Kidney epithelial cell (primary cell): ENCODE measurements around the gene AGA. TPM values are rescaled to one million over a fixed set of nuclear protein-coding genes. Genes with fewer than 3 reads are reported as not detected.

Source experiments
- DNase-seq: peaks from one replicate; pipeline ENCODE4 v3.0.0-alpha.2; 2010; ENCODE audit warnings: low read depth
- H3K27me3 ChIP-seq: 2 replicates; pipeline ENCODE4 v1.6.0; 2011; ENCODE audit warnings: low read length; ENCODE audit not compliant: control insufficient read depth, insufficient read depth
- H3K36me3 ChIP-seq: 2 replicates; pipeline ENCODE4 v1.5.1; 2011; ENCODE audit warnings: low read length; ENCODE audit not compliant: control insufficient read depth, insufficient read depth
- H3K4me3 ChIP-seq: 2 replicates; pipeline ENCODE4 v1.5.1; 2011; ENCODE audit warnings: low read depth, mild to moderate bottlenecking, control low read depth, low read length
- total RNA-seq: library from RNA; depleted of rRNA; stranded (reverse); fragments of >200 nt; gene quantifications from 2 replicates; pipeline ENCODE4 v1.2.3, GENCODE V29; 2015
- TF ChIP-seq, protein P1 (sequence below): IDR thresholded peaks from 2 replicates; pipeline ENCODE4 v1.5.1; 2011; ENCODE audit warnings: mild to moderate bottlenecking, moderate library complexity, low read length, control low read depth, inconsistent platforms; ENCODE audit not compliant: insufficient read depth, poor library complexity, severe bottlenecking

The AGA gene
- 10.8 and 12.7 TPM in 2 replicates for total RNA-seq

GRCh38 chr4:177441803-177442622 is at the start of gene AGA:
TSS of gene AGA (minus strand) at chr4:177442437. CDS start at chr4:177442375, 62 bp downstream.
- no peaks in the 10 kb centered on the region for H3K27me3 ChIP-seq
- DNase-seq, result peak; percentile 81
- no peaks in the 10 kb centered on the region for H3K36me3 ChIP-seq
- H3K4me3 ChIP-seq, result peak within 1 kb of the TSS; percentile 62
- TF ChIP-seq, protein P1, sequence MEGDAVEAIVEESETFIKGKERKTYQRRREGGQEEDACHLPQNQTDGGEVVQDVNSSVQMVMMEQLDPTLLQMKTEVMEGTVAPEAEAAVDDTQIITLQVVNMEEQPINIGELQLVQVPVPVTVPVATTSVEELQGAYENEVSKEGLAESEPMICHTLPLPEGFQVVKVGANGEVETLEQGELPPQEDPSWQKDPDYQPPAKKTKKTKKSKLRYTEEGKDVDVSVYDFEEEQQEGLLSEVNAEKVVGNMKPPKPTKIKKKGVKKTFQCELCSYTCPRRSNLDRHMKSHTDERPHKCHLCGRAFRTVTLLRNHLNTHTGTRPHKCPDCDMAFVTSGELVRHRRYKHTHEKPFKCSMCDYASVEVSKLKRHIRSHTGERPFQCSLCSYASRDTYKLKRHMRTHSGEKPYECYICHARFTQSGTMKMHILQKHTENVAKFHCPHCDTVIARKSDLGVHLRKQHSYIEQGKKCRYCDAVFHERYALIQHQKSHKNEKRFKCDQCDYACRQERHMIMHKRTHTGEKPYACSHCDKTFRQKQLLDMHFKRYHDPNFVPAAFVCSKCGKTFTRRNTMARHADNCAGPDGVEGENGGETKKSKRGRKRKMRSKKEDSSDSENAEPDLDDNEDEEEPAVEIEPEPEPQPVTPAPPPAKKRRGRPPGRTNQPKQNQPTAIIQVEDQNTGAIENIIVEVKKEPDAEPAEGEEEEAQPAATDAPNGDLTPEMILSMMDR, result no peak

DNA sequence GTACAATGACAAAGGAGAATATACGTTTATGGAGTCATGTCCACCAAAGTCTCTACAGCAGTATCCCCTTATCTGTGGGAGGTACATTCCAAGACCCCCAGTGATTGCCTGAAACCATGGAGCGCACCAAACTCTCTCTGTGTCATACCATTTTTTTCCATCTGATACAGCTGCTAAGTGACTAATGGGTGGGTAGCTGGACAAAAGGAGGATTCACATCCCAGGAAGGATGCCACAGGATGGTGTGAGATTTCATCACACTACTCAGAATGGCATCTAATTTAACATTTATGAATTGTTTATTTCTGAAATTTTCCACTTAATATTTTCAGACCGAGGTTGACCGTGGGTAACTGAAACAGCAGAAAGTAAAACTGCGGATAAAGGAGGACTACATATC is 49.8 kb upstream of the AGA start:
- Histone ChIP-seq H3K4me3 (no peak overlapping the region), H3K36me3 (no peaks in the 10 kb centered on the region), H3K27me3 (no peaks in the 10 kb centered on the region)
- TF ChIP-seq, protein P1, result no peak
- no peak for DNase-seq

GRCh38 chr4:177490769-177491168 is 48.5 kb upstream of the AGA start:
- Histone ChIP-seq H3K4me3 (no peak overlapping the region), H3K27me3 (no peaks in the 10 kb centered on the region), H3K36me3 (no peaks in the 10 kb centered on the region)
- TF ChIP-seq, protein P1, result no peak
- no peak for DNase-seq

GRCh38 chr4:177489471-177490246 is 47.4 kb upstream of the AGA start:
- Histone ChIP-seq H3K27me3 (no peaks in the 10 kb centered on the region), H3K4me3 (no peak overlapping the region), H3K36me3 (no peaks in the 10 kb centered on the region)
- TF ChIP-seq, protein P1, result no peak
- DNase-seq, result no peak

DNA sequence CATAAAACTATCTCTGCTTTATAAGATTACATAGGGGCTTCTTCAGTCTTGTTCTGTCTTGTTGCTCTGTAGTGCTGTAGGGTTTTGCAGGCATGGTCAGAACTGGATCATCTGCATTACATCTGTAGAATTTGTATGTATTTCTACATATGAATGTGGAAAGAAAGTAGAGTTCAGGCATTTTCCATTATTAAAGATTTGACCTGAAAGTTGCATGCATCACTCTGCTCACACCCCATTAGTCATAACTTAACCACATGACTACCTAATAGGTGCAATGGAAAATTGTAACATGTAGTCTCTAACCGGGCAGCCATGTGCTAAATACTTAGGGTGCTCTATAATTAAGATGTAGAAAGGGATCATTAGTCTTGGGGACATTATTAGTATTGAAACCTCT is 45.7 kb upstream of the AGA start:
- Histone ChIP-seq H3K27me3 (no peaks in the 10 kb centered on the region), H3K36me3 (no peaks in the 10 kb centered on the region), H3K4me3 (no peak overlapping the region)
- TF ChIP-seq, protein P1, result no peak
- no peak for DNase-seq
